DOHH2 (cell line): Measurements from ENCODE around the gene FAM228B.

Experiments used
- EZH2phosphoT487 ChIP-seq: fragments of 200-600 bp; sonication (generic); IDR thresholded peaks from 2 replicates; pipeline ENCODE4 v1.6.1; 2017; ENCODE audit warnings: borderline replicate concordance, mild to moderate bottlenecking, antibody characterized with exemption, low read length, moderate library complexity, mixed read lengths
- TF ChIP-seq, protein P1 (sequence below): fragments of 200-600 bp; sonication (generic); IDR thresholded peaks from one replicate; pipeline ENCODE4 v1.5.1; 2014; ENCODE audit warnings: antibody characterized with exemption, mild to moderate bottlenecking, low read depth, low read length; ENCODE audit not compliant: poor library complexity, severe bottlenecking

DNA sequence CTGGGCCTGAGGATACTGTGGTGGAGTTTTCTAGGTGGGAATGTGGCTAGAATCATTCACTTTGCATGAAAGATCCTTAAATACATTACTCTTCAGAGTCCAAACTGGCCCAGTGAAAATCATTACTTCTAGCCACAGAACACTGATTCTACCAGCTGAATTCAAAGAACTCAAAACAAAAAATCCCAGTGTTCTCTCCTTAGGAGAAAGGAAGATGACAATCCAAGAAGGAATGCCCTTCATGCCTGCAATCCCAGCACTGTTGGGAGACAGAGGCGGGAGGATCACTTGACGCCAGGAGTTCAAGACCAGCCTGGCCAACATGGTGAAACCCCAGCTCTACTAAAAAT is 86.8 kb downstream of the FAM228B start:
- TF ChIP-seq, protein P1, sequence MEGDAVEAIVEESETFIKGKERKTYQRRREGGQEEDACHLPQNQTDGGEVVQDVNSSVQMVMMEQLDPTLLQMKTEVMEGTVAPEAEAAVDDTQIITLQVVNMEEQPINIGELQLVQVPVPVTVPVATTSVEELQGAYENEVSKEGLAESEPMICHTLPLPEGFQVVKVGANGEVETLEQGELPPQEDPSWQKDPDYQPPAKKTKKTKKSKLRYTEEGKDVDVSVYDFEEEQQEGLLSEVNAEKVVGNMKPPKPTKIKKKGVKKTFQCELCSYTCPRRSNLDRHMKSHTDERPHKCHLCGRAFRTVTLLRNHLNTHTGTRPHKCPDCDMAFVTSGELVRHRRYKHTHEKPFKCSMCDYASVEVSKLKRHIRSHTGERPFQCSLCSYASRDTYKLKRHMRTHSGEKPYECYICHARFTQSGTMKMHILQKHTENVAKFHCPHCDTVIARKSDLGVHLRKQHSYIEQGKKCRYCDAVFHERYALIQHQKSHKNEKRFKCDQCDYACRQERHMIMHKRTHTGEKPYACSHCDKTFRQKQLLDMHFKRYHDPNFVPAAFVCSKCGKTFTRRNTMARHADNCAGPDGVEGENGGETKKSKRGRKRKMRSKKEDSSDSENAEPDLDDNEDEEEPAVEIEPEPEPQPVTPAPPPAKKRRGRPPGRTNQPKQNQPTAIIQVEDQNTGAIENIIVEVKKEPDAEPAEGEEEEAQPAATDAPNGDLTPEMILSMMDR, result no peak
- TF ChIP-seq EZH2phosphoT487, result no peak
